Spinal cord (tissue), 10 donors: ENCODE data around the gene RNF169. TPM values are rescaled to one million over a fixed set of nuclear protein-coding genes. Genes with fewer than 3 reads are reported as not detected.
"Not testable (repeated sequence)": the region's sequence is repeated elsewhere in the genome, so short reads cannot be mapped to it uniquely, and the experiment has no call there.

Experiments
- DNase-seq, 6 donors: peaks; one replicate each; pipeline versions ENCODE4 v3.0.0 to v3.0.0-alpha.2; 2013 to 2015; ENCODE audit warnings: low spot score in 6 of 6, low read depth in 4 of 6
- H3K27ac ChIP-seq: one replicate; pipeline ENCODE4 v1.5.1; 2013; ENCODE audit warnings: low read depth, low read length, control low read depth
- H3K27me3 ChIP-seq: one replicate; pipeline ENCODE4 v1.6.1; 2013; ENCODE audit warnings: low read length; ENCODE audit not compliant: control insufficient read depth, insufficient read depth
- H3K36me3 ChIP-seq: one replicate; pipeline ENCODE4 v1.6.1; 2013; ENCODE audit warnings: low read length; ENCODE audit not compliant: control insufficient read depth, insufficient read depth
- H3K4me1 ChIP-seq: one replicate; pipeline ENCODE4 v1.6.1; 2013; ENCODE audit warnings: low read length; ENCODE audit not compliant: control insufficient read depth, insufficient read depth
- H3K4me3 ChIP-seq: one replicate; pipeline ENCODE4 v1.5.1; 2013; ENCODE audit warnings: low read depth, low read length, control low read depth
- H3K9me3 ChIP-seq: one replicate; pipeline ENCODE4 v1.6.1; 2013; ENCODE audit warnings: low read length; ENCODE audit not compliant: control insufficient read depth, insufficient read depth
- WGBS: methylation state at CpG from one replicate; pipeline ENCODE4 v1.1.5; 2013; ENCODE audit warnings: missing lambda C conversion rate; ENCODE audit not compliant: insufficient coverage; 5-methylcytosine and 5-hydroxymethylcytosine counted together
- polyA plus RNA-seq, 2 donors: library from polyadenylated mRNA; unstranded; fragments of 120-200 nt; gene quantifications; one replicate each; pipeline ENCODE4 v1.2.1, GENCODE V29; 2013; ENCODE audit not compliant: insufficient read length in 2 of 2
- total RNA-seq, 2 donors: library from RNA; depleted of rRNA in 1 of 2; stranded (reverse); fragments of 120-200 nt in 1 of 2; fragments of >200 nt in 1 of 2; gene quantifications; one replicate each; pipeline versions ENCODE4 v1.2.3 to v1.2.4, GENCODE V29; 2013 to 2014
- donor health status: healthy.

The RNF169 gene
- total and polyA plus RNA-seq, 4 donors: 10.0 to 25.1 (median 17.0) TPM

DNA sequence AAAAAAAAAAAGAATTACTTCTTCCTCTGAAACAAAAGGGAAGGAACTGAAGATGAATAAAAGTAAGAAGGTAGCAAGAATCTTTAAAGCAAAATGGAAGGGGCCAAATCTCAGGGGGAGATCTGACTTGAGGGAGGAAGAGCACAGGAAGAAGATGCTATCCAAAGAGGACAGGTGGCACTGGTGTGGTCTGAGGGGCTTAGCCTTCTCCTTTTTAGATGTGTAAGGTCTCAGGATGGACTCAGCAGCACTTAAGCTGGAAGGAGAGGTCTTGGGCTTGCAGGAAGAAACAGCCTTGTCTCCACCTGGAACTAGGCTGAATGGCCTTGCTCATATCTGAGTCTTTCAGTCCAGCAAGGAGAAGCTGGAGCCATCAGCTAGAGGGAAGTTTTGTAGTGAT lies 5.0 kb upstream of the RNF169 start:
- Histone ChIP-seq H3K9me3 (no peaks in the 10 kb centered on the region), H3K27ac (no peak overlapping the region), H3K27me3 (no peaks in the 10 kb centered on the region), H3K4me1 (peaks cover 5% of the 10 kb centered on the region), H3K36me3 (no peaks in the 10 kb centered on the region), H3K4me3 (no peak overlapping the region)
- no peak for DNase-seq

GRCh38 chr11:74744277-74744676 lies 4.4 kb upstream of the RNF169 start:
- Histone ChIP-seq H3K36me3 (no peaks in the 10 kb centered on the region), H3K4me3 (no peak overlapping the region), H3K4me1 (peaks cover 5% of the 10 kb centered on the region), H3K27me3 (no peaks in the 10 kb centered on the region), H3K27ac (no peak overlapping the region), H3K9me3 (no peaks in the 10 kb centered on the region)
- DNase-seq: no peak
- 90% methylated on average over 2 of the region's 4 CpGs for WGBS

GRCh38 chr11:74746868-74747267 lies 1.8 kb upstream of the RNF169 start:
- WGBS: 83% methylated on average over 1 of the region's 3 CpGs
- Histone ChIP-seq H3K27me3 (no peaks in the 10 kb centered on the region), H3K9me3 (no peaks in the 10 kb centered on the region)

GRCh38 chr11:74749127-74749964 lies 697 bp downstream of the RNF169 start:
- under 1% methylated on average over 63 of the region's 63 CpGs for WGBS
- H3K27ac ChIP-seq: peak overlapping the region; percentile 79
- peaks cover 8% of the 10 kb centered on the region for H3K4me1 ChIP-seq
- no peaks in the 10 kb centered on the region for H3K36me3 ChIP-seq
- H3K9me3 ChIP-seq: no peaks in the 10 kb centered on the region
- H3K4me3 ChIP-seq: peak overlapping the region; percentile 64
- DNase-seq: peak in 2 of 6 donors; percentile 57 to 65
- no peaks in the 10 kb centered on the region for H3K27me3 ChIP-seq

More at GRCh38 chr11:74746868-74747267, 1.8 kb upstream of the RNF169 start:
- no peak for DNase-seq
- Histone ChIP-seq H3K36me3 (no peaks in the 10 kb centered on the region), H3K27ac (no peak overlapping the region), H3K4me1 (peaks cover 8% of the 10 kb centered on the region), H3K4me3 (no peak overlapping the region)

DNA sequence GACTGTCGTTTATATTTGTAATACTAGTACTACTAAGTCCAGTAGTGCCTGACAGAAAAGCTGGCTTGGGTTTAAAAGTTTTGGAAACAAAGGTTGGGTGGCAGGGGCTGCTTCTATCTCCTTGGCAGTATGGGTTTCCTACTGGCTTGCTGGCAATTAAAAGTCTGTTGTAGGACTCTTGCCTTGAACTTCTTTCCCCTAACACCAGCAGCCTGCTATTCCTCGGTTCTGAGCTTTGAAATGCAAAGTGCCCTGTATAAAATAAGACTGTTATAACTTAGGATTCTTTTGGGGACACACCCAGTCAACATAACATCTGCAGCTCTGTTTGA lies 1.3 kb downstream of the RNF169 start:
- no peaks in the 10 kb centered on the region for H3K9me3 ChIP-seq
- peak in 1 of 6 donors; percentile 8 for DNase-seq
- no peaks in the 10 kb centered on the region for H3K36me3 ChIP-seq
- WGBS: no CpG with 5 or more reads among the region's 2 CpGs
- H3K4me3 ChIP-seq: peak overlapping the region; percentile 64
- no peaks in the 10 kb centered on the region for H3K27me3 ChIP-seq
- H3K27ac ChIP-seq: peak overlapping the region; percentile 45
- peaks cover 8% of the 10 kb centered on the region for H3K4me1 ChIP-seq

DNA sequence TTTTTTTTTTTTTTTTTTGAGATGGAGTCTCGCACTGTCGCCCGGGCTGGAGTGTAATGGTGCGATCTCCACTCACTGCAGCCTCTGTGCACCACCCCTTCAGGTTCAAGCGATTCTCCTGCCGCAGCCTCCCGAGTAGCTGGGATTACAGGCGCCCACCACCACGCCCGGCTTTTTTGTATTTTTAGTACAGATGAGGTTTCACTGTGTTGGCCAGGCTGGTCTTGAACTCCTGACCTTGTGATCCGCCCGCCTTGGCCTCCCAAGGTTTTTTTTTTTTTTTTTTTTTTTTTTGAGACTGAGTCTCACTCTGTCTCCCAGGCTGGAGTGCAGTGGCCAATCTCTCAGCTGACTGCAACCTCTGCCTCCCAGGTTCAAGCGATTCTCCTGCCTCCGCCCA lies 1.9 kb downstream of the RNF169 start:
- H3K9me3 ChIP-seq, H3K27ac ChIP-seq, H3K4me1 ChIP-seq, DNase-seq, H3K27me3 ChIP-seq, H3K36me3 ChIP-seq, H3K4me3 ChIP-seq: not testable (repeated sequence)
- WGBS: 100% methylated on average over 2 of the region's 14 CpGs

DNA sequence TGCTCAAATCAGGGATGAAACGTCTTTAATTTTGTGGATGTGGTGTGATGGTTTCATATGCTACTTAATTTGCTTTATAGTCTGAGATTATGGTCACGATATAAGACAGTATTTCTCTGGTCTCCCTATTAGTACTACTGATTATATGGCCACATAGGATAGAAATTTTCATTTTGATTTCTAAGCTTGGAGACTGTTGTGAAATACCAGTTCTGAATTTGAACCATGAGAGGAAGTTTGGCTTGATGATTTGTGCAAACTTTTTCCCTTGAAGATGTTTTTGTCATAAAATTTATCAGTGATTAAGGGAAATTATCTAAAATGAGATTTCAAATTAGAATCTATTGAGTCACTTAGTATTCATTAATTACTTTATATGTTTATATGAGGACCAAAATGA lies 2.7 kb downstream of the RNF169 start:
- Histone ChIP-seq H3K9me3 (no peaks in the 10 kb centered on the region), H3K27ac (no peak overlapping the region), H3K27me3 (no peaks in the 10 kb centered on the region), H3K4me3 (no peak overlapping the region), H3K4me1 (peaks cover 8% of the 10 kb centered on the region), H3K36me3 (no peaks in the 10 kb centered on the region)
- DNase-seq: no peak
- no CpG with 5 or more reads among the region's 2 CpGs for WGBS

GRCh38 chr11:74754507-74755252 lies 6.0 kb downstream of the RNF169 start:
- H3K27ac ChIP-seq: no peak overlapping the region
- H3K9me3 ChIP-seq: no peaks in the 10 kb centered on the region
- peaks cover 3% of the 10 kb centered on the region for H3K4me1 ChIP-seq
- DNase-seq: peak in 1 of 6 donors; percentile 6
- no peaks in the 10 kb centered on the region for H3K36me3 ChIP-seq
- WGBS: 94% methylated on average over 14 of the region's 15 CpGs
- H3K4me3 ChIP-seq: no peak overlapping the region
- H3K27me3 ChIP-seq: no peaks in the 10 kb centered on the region

DNA sequence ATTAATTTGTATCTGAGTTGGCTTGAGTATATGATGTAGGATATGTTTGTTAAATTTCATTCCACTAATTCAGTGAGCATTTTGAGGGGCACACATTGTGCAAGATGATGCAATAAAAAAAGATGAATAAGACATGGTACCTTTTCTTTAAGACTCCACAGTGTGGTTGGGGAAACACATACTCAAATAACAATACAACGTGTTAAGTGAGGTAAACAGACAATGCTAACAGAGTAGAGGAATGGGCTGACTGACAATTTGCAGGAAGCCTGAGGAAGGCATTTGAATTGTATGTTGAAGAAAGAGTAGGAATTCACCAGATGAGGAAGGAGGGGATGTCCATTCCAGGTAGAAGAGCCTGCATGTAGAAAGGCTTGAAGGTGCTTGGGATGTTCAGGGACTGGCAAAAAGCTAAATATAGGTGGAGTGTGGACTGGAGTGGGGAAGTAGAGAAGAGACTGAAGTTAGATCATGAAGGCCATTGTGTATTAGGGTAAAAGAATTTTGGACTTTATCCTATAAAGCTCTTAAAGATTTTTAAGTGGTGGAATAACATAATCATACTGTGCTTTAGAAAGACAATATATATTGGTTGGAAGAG lies 6.8 kb downstream of the RNF169 start:
- Histone ChIP-seq H3K9me3 (no peaks in the 10 kb centered on the region), H3K27ac (no peak overlapping the region), H3K4me1 (peaks cover 3% of the 10 kb centered on the region), H3K36me3 (no peaks in the 10 kb centered on the region), H3K4me3 (no peak overlapping the region), H3K27me3 (no peaks in the 10 kb centered on the region)
- DNase-seq: no peak
- WGBS: no CpG with 5 or more reads among the region's 1 CpG
